T-helper 1 cell (primary cell): ENCODE data around the gene WAC.
"Not testable (repeated sequence)": the region's sequence is repeated elsewhere in the genome, so short reads cannot be mapped to it uniquely, and the experiment has no call there.

Experiments
- DNase-seq, 5 donors: peaks; one replicate each; pipeline ENCODE4 v3.0.0-alpha.2; 2012 to 2020

The WAC gene

DNA sequence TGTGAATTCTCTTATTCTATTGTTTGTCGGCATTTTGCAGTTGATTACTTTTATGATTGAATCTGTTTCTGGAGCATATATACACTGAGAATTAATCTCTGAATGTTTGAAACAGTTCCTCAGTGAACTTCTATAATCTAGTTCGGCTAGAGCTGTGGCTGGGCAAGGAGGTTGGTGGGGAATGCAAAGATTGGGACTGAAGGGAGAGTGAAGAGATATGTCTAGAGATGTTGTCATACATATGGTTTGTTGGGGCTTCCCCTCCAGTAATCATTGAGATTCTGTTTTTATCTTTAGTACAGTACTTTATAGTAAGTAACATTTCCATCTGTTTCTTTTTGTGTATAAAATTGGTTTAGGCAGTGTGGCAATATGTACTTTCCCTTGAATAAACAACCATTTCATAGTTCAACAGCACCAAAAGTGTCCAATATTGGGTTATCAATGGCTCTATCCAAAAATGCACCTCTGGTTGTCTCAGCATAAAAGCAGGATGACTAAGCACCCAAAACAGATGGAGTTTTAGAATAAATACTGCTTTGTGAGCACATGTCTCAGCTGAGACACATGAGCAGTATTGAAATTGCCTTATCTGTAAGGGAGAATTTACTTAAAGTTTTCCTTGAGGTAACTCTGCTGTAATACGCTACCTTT, 36.7 kb downstream of the WAC start:
- DNase-seq = no peak

DNA sequence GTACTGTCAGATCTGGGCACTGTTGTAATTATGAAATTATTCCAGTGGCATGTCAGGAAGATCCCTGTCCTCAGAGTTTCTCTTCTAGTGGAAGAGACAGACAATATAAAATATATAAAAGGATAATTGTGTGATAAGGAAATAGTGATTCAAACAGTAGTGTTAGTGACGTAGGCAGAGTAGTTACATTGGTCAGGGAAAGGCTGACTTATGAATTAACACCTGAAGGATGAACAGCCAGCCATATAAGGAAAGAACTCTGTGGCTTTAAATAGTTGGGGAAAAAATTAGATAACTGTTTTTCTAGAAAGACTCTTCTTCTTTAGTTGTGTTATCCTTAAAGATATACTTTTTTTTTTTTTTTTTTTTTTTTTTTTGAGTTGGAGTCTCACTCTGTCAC, 37.7 kb downstream of the WAC start:
- DNase-seq = no peak

GRCh38 chr10:28571265-28571664, 38.3 kb downstream of the WAC start:
- no peak for DNase-seq

DNA sequence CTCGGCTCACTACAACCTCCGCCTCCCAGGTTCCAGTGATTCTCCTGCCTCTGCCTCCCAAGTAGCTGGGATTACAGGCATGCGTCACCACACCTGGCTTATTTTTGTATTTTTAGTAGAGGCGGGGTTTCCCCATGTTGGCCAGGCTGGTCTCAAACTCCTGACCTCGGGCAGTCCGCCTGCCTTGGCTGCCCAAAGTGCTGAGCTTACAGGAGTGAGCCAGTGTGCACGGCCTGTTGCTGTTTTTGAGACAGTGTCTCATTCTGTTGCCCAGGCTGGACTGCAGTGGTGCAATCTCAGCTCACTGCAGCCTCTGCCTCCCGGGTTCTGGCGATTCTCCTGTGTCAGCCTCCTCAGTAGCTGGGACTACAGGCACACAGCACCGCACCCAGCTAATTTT, 41.3 kb downstream of the WAC start:
- DNase-seq = not testable (repeated sequence)

GRCh38 chr10:28575852-28576251, 42.9 kb downstream of the WAC start:
- no peak for DNase-seq

DNA sequence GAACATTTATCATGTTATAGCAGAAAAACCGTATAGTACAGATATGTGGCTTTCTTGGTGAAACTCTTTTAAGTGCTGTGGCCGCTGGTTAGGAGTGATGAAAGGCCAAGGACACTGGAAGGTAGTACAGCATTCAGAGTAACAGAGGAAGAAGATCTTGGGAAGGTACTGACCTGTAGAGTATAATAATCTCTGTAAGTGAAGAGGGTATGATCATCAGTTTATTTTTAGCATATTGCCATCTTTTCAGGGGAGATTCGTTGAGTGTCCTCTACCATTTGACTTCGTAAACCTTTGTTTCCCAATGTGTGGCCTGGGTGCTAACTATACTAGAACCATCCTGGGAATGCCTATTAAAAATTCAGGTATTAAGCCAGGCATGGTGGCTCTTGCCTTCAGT, 44.6 kb downstream of the WAC start:
- no peak for DNase-seq

GRCh38 chr10:28578454-28578853, 45.5 kb downstream of the WAC start:
- DNase-seq = no peak

DNA sequence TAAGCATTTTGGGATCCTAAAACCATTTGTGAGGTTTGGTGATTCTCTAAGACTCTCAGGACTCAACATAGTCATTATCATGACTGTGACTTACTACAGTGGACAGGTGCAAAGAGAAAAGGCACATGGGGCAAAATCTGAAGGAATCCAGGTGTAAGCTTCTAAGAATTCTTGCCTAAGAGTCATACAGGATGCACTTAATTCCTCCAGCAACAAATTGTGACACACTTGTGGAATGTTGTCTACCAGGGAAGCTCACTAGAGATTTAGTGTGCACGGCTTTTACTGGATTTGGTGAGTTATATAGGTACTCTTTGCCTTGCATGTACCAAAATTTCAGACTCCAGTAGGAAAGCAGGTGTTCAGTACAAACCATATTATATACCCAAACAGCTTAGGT, 47.9 kb downstream of the WAC start:
- no peak for DNase-seq

DNA sequence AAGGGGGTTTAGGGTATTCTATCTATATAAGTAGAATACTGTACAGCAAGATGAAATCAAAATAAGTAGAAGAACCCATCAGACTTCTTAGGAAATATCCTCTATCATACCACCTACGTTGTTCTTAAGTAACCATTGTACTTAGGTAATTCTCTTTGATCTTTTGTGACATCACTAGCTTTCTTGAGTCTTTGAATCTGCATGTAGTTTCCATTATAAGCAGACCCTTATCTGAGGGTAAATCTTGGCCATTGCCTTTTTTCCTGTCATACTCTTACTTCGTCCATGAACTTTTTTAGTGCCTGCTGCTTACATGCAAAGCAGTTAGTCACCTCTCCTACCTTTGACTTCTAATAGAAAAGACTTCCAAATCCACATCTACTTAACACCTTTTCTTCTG, 49.0 kb downstream of the WAC start:
- DNase-seq = no peak

GRCh38 chr10:28585076-28585475, 52.2 kb downstream of the WAC start:
- no peak for DNase-seq

GRCh38 chr10:28586176-28586575, 53.3 kb downstream of the WAC start:
- DNase-seq = no peak

GRCh38 chr10:28587270-28587969, 54.5 kb downstream of the WAC start:
- no peak for DNase-seq

GRCh38 chr10:28587970-28588290, 55.0 kb downstream of the WAC start:
- DNase-seq = no peak

DNA sequence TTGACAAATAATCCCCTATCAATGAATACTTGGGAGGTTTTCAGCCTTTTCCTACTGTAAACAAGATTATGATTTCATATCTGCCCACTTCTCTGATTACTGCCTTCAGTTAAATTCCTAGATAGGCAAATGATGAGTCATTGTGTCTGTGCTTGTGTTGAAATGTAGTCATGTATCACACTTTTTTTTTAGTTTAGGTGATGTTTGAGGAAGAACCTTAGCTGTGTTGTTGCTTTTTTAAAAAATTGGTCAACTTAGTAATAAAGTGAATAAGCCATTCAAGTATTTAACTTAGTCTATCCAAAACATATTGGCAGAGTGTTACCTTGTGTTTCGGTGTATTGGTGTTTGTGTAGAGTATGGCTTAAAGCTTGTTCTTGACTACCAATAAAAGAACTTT, 60.0 kb downstream of the WAC start:
- peak in 1 of 5 donors; percentile 5 for DNase-seq

- no peak for DNase-seq
Measured at GRCh38 chr10:28593811-28594210, 60.9 kb downstream of the WAC start.

DNA sequence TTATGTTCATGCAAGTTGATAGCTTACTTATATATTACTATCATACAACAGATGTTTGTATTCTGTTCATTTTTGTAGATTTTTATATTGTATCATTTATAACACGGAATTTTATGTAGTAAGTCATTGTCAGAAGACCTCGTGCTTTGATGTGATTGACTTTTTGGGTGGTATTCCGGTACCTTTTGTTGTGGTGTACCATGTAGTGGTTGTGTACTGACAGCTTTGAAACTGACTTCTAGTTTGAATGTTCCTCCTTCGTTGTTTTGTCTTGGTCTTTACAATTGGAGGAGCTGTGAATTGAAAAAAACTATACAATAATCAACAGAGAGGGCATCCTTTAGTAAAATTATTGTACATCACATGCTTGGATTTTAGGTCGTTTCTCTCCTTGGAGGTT, 61.5 kb downstream of the WAC start:
- peak in 2 of 5 donors; percentile 4 to 33 for DNase-seq

GRCh38 chr10:28595613-28596012, 62.7 kb downstream of the WAC start:
- no peak for DNase-seq

- no peak for DNase-seq
Measured at GRCh38 chr10:28600056-28600455, 67.1 kb downstream of the WAC start.

DNA sequence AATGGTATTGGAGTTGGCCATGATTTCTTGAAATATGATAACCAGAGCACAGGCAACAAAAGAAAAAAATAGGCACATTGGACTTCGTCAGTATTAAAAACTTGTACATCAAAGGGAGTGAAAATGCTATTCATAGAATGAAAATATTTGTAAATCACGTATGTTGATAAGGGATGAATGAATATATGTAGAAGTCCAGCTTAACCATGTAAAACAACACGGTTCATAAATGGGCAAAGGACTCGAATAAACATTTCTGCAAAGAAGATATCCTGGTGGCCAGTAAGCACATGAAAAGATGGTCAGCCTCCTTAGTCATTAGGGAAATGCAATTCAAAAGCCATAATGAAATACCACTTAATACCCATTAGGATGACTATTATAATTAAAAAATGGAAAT, 68.1 kb downstream of the WAC start:
- no peak for DNase-seq

DNA sequence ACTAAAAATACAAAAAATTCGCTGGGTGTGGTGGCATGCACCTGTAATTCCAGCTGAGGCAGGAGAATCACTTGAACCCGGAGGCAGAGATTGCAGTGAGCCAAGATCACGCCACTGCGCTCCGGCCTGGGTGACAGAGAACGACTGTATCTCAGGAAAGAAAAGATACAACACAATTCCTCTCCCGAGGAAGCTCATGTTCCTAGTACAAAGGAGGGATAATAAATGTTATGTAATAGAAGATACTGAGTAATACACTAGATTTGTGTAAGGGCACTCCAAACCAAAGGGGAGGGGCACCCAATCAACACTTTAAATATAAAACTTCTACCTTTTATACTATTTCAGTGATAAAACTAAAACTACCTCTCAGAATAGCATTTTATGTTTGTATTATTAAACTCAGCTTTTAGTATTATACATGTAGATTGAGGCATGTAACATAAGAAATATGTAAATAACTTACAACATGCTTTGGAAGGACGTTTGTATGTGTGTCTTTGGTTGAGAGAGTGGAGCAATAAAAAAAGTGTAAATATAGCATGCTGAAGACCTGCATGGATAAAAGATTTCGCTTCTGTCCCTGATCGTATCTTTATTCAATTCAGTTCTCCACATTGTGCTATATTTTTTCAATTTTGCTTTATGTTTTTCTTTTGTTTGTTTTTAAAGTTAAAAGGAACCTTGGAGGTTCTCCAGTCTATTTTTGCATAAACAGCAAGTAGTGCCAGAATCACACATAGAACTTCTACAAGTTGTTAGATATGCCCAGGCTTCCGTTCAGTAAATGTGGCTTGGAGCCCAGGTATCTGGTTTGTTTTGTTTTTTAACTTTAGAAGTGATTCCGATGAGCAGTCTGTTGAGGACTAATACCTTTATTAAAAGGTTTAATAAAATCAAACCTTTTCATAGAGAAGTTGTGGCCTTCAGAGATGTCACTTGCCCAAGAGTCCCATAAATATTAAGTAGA, 71.9 kb downstream of the WAC start:
- DNase-seq = no peak

GRCh38 chr10:28606568-28606967, 73.7 kb downstream of the WAC start:
- no peak for DNase-seq

DNA sequence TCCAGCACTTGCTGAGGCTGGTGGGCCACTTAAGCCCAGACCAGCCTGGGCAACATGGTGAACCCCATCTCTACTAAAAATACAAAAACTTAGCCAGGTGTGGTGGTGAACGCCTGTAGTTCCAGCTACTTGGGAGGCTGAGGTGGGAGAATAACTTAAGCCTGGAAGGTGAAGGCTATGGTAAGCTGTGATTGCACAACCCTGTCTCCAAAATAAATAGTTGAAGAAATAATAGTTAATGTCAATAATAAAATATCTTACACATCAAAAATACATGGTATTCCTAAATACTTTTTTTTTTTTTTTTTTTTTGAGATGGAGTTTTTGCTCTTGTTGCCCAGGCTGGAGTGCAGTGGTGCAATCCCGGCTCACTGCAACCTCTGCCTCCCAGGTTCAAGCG, 76.7 kb downstream of the WAC start:
- DNase-seq = not testable (repeated sequence)

- DNase-seq = no peak
Measured at GRCh38 chr10:28612877-28613276, 80.0 kb downstream of the WAC start.

GRCh38 chr10:28616514-28616913, 83.6 kb downstream of the WAC start:
- DNase-seq = no peak
